ENCODE results near the gene PDE2A.

Gene PDE2A

DNA sequence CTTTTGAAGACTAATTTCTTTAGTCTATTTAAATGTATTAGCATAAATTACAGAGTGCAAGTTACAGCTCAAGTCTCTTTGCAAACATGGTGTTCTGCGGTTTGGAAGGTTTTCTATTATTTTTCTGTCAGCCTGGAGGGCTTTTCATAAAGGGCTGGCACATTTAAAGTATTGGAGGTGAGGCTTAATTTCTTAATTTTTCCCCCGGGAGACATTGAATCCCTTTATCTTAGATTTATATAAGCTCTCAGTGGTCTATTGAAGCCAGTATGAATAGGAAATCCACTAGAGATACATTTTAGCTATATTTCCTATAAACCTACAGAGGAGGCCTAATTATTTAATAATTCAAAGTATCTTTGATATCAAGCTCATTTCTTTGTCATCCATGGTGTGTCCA lies 137.2 kb downstream of the PDE2A start:
- Histone ChIP-seq H3K9ac (ENCODE audit: low read length) (no peak overlapping the region), H3K27me3 (ENCODE audit: low read depth, low read length) (peaks cover 72% of the 10 kb centered on the region), H3K79me2 (ENCODE audit: low read length) (no peaks in the 10 kb centered on the region), H3K36me3 (replicated peaks; ENCODE audit: low read depth, low read length) (no peaks in the 10 kb centered on the region), H3K4me1 (ENCODE audit: low read length) (peaks cover 17% of the 10 kb centered on the region), H3K4me3 (ENCODE audit: low read length) (no peak overlapping the region), H3K9me3 (ENCODE audit: insufficient read depth, low read length) (no peaks in the 10 kb centered on the region), H2AFZ (ENCODE audit: low read depth, low read length) (no peak overlapping the region), H3K4me2 (ENCODE audit: low read length) (no peak overlapping the region), H4K20me1 (ENCODE audit: insufficient read depth, low read length) (no peaks in the 10 kb centered on the region), H3K27ac (ENCODE audit: low read length) (no peak overlapping the region)
- TF ChIP-seq EZH2phosphoT487 (IDR thresholded peaks at IDR 0.05; ENCODE audit: low read depth): no peak
- TF ChIP-seq, protein P1, sequence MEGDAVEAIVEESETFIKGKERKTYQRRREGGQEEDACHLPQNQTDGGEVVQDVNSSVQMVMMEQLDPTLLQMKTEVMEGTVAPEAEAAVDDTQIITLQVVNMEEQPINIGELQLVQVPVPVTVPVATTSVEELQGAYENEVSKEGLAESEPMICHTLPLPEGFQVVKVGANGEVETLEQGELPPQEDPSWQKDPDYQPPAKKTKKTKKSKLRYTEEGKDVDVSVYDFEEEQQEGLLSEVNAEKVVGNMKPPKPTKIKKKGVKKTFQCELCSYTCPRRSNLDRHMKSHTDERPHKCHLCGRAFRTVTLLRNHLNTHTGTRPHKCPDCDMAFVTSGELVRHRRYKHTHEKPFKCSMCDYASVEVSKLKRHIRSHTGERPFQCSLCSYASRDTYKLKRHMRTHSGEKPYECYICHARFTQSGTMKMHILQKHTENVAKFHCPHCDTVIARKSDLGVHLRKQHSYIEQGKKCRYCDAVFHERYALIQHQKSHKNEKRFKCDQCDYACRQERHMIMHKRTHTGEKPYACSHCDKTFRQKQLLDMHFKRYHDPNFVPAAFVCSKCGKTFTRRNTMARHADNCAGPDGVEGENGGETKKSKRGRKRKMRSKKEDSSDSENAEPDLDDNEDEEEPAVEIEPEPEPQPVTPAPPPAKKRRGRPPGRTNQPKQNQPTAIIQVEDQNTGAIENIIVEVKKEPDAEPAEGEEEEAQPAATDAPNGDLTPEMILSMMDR (IDR thresholded peaks at IDR 0.05; ENCODE audit: low read depth, low read length): no peak

DNA sequence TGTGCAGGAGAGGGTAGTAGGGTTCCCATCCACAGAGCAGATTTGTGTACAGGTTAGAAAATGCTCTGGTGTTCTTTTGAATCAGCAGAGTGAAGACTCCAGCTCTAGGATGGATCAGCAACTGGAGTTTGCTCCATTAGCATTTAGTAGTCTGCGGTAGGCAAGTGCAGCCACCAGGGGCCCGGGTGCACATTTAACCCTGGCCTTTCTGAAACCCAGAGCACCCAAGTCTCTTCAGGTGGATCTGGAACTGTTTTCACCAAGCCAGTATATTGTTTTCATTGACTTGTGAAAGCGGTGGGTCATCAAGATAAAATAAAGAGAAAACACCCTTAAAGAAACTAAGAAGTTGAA lies 139.1 kb downstream of the PDE2A start:
- no peaks in the 10 kb centered on the region for H3K36me3 ChIP-seq (replicated peaks; ENCODE audit: low read depth, low read length)
- no peak for TF ChIP-seq EZH2phosphoT487 (IDR thresholded peaks at IDR 0.05; ENCODE audit: low read depth)
- TF ChIP-seq, protein P1 (IDR thresholded peaks at IDR 0.05; ENCODE audit: low read depth, low read length): no peak
- peaks cover 65% of the 10 kb centered on the region for H3K27me3 ChIP-seq (ENCODE audit: low read depth, low read length)
- H3K4me2 ChIP-seq (ENCODE audit: low read length): no peak overlapping the region
- H4K20me1 ChIP-seq (ENCODE audit: insufficient read depth, low read length): no peaks in the 10 kb centered on the region
- H3K4me3 ChIP-seq (ENCODE audit: low read length): no peak overlapping the region
- no peaks in the 10 kb centered on the region for H3K79me2 ChIP-seq (ENCODE audit: low read length)
- H3K4me1 ChIP-seq (ENCODE audit: low read length): peaks cover 14% of the 10 kb centered on the region
- no peaks in the 10 kb centered on the region for H3K9me3 ChIP-seq (ENCODE audit: insufficient read depth, low read length)
- no peak overlapping the region for H2AFZ ChIP-seq (ENCODE audit: low read depth, low read length)
- no peak overlapping the region for H3K27ac ChIP-seq (ENCODE audit: low read length)
- no peak overlapping the region for H3K9ac ChIP-seq (ENCODE audit: low read length)

GRCh38 chr11:72534371-72535193 lies 139.6 kb downstream of the PDE2A start:
- H3K9ac ChIP-seq (ENCODE audit: low read length): no peak overlapping the region
- H4K20me1 ChIP-seq (ENCODE audit: insufficient read depth, low read length): no peaks in the 10 kb centered on the region
- no peak overlapping the region for H3K4me3 ChIP-seq (ENCODE audit: low read length)
- H3K27me3 ChIP-seq (ENCODE audit: low read depth, low read length): peaks cover 64% of the 10 kb centered on the region
- H2AFZ ChIP-seq (ENCODE audit: low read depth, low read length): no peak overlapping the region
- 0 out of 2 replicates have a peak overlapping the region, but pooled peaks have one; percentile 9 for H3K4me2 ChIP-seq (ENCODE audit: low read length)
- H3K4me1 ChIP-seq (ENCODE audit: low read length): peaks cover 14% of the 10 kb centered on the region
- H3K27ac ChIP-seq (ENCODE audit: low read length): no peak overlapping the region
- H3K9me3 ChIP-seq (ENCODE audit: insufficient read depth, low read length): no peaks in the 10 kb centered on the region
- no peaks in the 10 kb centered on the region for H3K79me2 ChIP-seq (ENCODE audit: low read length)
- TF ChIP-seq, protein P1 (IDR thresholded peaks at IDR 0.05; ENCODE audit: low read depth, low read length): no peak
- no peak for TF ChIP-seq EZH2phosphoT487 (IDR thresholded peaks at IDR 0.05; ENCODE audit: low read depth)
- H3K36me3 ChIP-seq (replicated peaks; ENCODE audit: low read depth, low read length): no peaks in the 10 kb centered on the region

DNA sequence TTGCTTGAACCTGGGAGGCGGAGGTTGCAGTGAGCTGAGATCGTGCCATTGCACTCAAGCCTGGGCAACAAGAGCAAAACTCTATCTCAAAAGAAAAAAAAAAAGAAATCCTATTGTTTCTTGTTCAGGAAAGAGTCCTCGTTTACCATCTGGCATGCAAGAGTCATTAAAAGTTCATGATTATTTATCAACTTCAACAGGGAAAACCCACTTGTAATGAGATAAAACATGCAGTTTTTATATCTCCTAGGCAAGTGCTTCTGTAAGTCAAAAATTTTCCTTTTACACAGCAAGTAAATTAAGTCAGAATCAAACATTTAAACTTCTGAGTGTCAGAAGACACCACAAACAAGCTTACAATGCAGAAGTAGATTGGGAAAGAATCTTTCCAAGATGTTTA lies 145.2 kb downstream of the PDE2A start:
- no peaks in the 10 kb centered on the region for H4K20me1 ChIP-seq (ENCODE audit: insufficient read depth, low read length)
- H3K9me3 ChIP-seq (ENCODE audit: insufficient read depth, low read length): no peaks in the 10 kb centered on the region
- TF ChIP-seq, protein P1 (IDR thresholded peaks at IDR 0.05; ENCODE audit: low read depth, low read length): no peak
- TF ChIP-seq EZH2phosphoT487 (IDR thresholded peaks at IDR 0.05; ENCODE audit: low read depth): no peak
- H3K79me2 ChIP-seq (ENCODE audit: low read length): no peaks in the 10 kb centered on the region
- no peaks in the 10 kb centered on the region for H3K36me3 ChIP-seq (replicated peaks; ENCODE audit: low read depth, low read length)
- H2AFZ ChIP-seq (ENCODE audit: low read depth, low read length): no peak overlapping the region
- H3K27me3 ChIP-seq (ENCODE audit: low read depth, low read length): peaks cover 32% of the 10 kb centered on the region
- H3K4me2 ChIP-seq (ENCODE audit: low read length): no peak overlapping the region
- H3K9ac ChIP-seq (ENCODE audit: low read length): no peak overlapping the region
- no peak overlapping the region for H3K27ac ChIP-seq (ENCODE audit: low read length)
- H3K4me3 ChIP-seq (ENCODE audit: low read length): no peak overlapping the region
- peaks cover 2% of the 10 kb centered on the region for H3K4me1 ChIP-seq (ENCODE audit: low read length)
